ENCODE results near the gene BTBD9. TPM values are rescaled to one million over a fixed set of nuclear protein-coding genes. Genes with fewer than 3 reads are reported as not detected.

Gene BTBD9
- total and polyA plus RNA-seq, 2 donors, result 2.9 to 4.2 TPM

- no peaks in the 10 kb centered on the region for H3K9me3 ChIP-seq (ENCODE audit: control insufficient read depth in 2 of 2, insufficient read depth in 1 of 2, low read length in 1 of 2)
- DNase-seq (ENCODE audit: low read depth in 6 of 9, low spot score in 9 of 9), result peak; percentile 52 to 86 (median 73)
- no peaks in the 10 kb centered on the region for H3K27me3 ChIP-seq (ENCODE audit: control insufficient read depth in 2 of 2, insufficient read depth in 1 of 2, low read length in 1 of 2)
- H3K4me3 ChIP-seq (ENCODE audit: low read length in 2 of 2), result peak overlapping the region; percentile 3 to 18
- peaks cover 51 to 63% of the 10 kb centered on the region in 2 donors for H3K4me1 ChIP-seq (ENCODE audit: control insufficient read depth in 2 of 2, insufficient read depth in 2 of 2, low read length in 2 of 2)
- peaks cover 16 to 20% of the 10 kb centered on the region in 2 donors for H3K36me3 ChIP-seq (ENCODE audit: control insufficient read depth in 2 of 2, insufficient read depth in 2 of 2, low read length in 1 of 2)
- H3K27ac ChIP-seq (ENCODE audit: low read depth in 1 of 2, low read length in 1 of 2), result peak overlapping the region; percentile 76 to 91
- whole genome bisulfite sequencing, result 76% methylated on average over 23 of the region's 23 CpGs
These were observed 486.5 kb downstream of the BTBD9 start for GRCh38 chr6:38153076-38153797.

- peaks cover 17 to 20% of the 10 kb centered on the region in 2 donors for H3K36me3 ChIP-seq (ENCODE audit: control insufficient read depth in 2 of 2, insufficient read depth in 2 of 2, low read length in 1 of 2)
- no peak overlapping the region for H3K4me3 ChIP-seq (ENCODE audit: low read length in 2 of 2)
- H3K4me1 ChIP-seq (ENCODE audit: control insufficient read depth in 2 of 2, insufficient read depth in 2 of 2, low read length in 2 of 2), result peaks cover 51 to 63% of the 10 kb centered on the region in 2 donors
- no peaks in the 10 kb centered on the region for H3K9me3 ChIP-seq (ENCODE audit: control insufficient read depth in 2 of 2, insufficient read depth in 1 of 2, low read length in 1 of 2)
- no peak for DNase-seq (ENCODE audit: low read depth in 6 of 9, low spot score in 9 of 9)
- no peaks in the 10 kb centered on the region for H3K27me3 ChIP-seq (ENCODE audit: control insufficient read depth in 2 of 2, insufficient read depth in 1 of 2, low read length in 1 of 2)
- 96% methylated on average over 8 of the region's 8 CpGs for WGBS
- peak overlapping the region; percentile 66 to 91 for H3K27ac ChIP-seq (ENCODE audit: low read depth in 1 of 2, low read length in 1 of 2)
These were observed 487.1 kb downstream of the BTBD9 start for GRCh38 chr6:38152620-38153019.

- Histone ChIP-seq H3K36me3 (ENCODE audit: control insufficient read depth in 2 of 2, insufficient read depth in 2 of 2, low read length in 1 of 2) (peaks cover 17 to 18% of the 10 kb centered on the region in 2 donors), H3K4me3 (ENCODE audit: low read length in 2 of 2) (no peak overlapping the region), H3K4me1 (ENCODE audit: control insufficient read depth in 2 of 2, insufficient read depth in 2 of 2, low read length in 2 of 2) (peaks cover 48 to 57% of the 10 kb centered on the region in 2 donors), H3K27me3 (ENCODE audit: control insufficient read depth in 2 of 2, insufficient read depth in 1 of 2, low read length in 1 of 2) (no peaks in the 10 kb centered on the region), H3K27ac (ENCODE audit: low read depth in 1 of 2, low read length in 1 of 2) (no peak overlapping the region), H3K9me3 (ENCODE audit: control insufficient read depth in 2 of 2, insufficient read depth in 1 of 2, low read length in 1 of 2) (no peaks in the 10 kb centered on the region)
- no peak for DNase-seq (ENCODE audit: low read depth in 6 of 9, low spot score in 9 of 9)
- 98% methylated on average over 22 of the region's 22 CpGs for WGBS
These were observed 487.9 kb downstream of the BTBD9 start for GRCh38 chr6:38151580-38152500.

- WGBS, result 96% methylated on average over 11 of the region's 11 CpGs
These were observed 488.9 kb downstream of the BTBD9 start for GRCh38 chr6:38150681-38151296.

GRCh38 chr6:38150021-38150420 lies 489.7 kb downstream of the BTBD9 start:
- peaks cover 37 to 40% of the 10 kb centered on the region in 2 donors for H3K4me1 ChIP-seq (ENCODE audit: control insufficient read depth in 2 of 2, insufficient read depth in 2 of 2, low read length in 2 of 2)
- no peaks in the 10 kb centered on the region for H3K27me3 ChIP-seq (ENCODE audit: control insufficient read depth in 2 of 2, insufficient read depth in 1 of 2, low read length in 1 of 2)
- DNase-seq (ENCODE audit: low read depth in 6 of 9, low spot score in 9 of 9), result no peak
- peaks cover 17 to 22% of the 10 kb centered on the region in 2 donors for H3K36me3 ChIP-seq (ENCODE audit: control insufficient read depth in 2 of 2, insufficient read depth in 2 of 2, low read length in 1 of 2)
- WGBS, result 97% methylated on average over 3 of the region's 3 CpGs
- no peaks in the 10 kb centered on the region for H3K9me3 ChIP-seq (ENCODE audit: control insufficient read depth in 2 of 2, insufficient read depth in 1 of 2, low read length in 1 of 2)
- H3K27ac ChIP-seq (ENCODE audit: low read depth in 1 of 2, low read length in 1 of 2), result no peak overlapping the region
- H3K4me3 ChIP-seq (ENCODE audit: low read length in 2 of 2), result no peak overlapping the region

More at GRCh38 chr6:38150681-38151296, 488.9 kb downstream of the BTBD9 start:
- Histone ChIP-seq H3K4me1 (ENCODE audit: control insufficient read depth in 2 of 2, insufficient read depth in 2 of 2, low read length in 2 of 2) (peaks cover 45 to 47% of the 10 kb centered on the region in 2 donors), H3K27me3 (ENCODE audit: control insufficient read depth in 2 of 2, insufficient read depth in 1 of 2, low read length in 1 of 2) (no peaks in the 10 kb centered on the region), H3K36me3 (ENCODE audit: control insufficient read depth in 2 of 2, insufficient read depth in 2 of 2, low read length in 1 of 2) (peaks cover 17 to 22% of the 10 kb centered on the region in 2 donors), H3K9me3 (ENCODE audit: control insufficient read depth in 2 of 2, insufficient read depth in 1 of 2, low read length in 1 of 2) (no peaks in the 10 kb centered on the region), H3K4me3 (ENCODE audit: low read length in 2 of 2) (no peak overlapping the region), H3K27ac (ENCODE audit: low read depth in 1 of 2, low read length in 1 of 2) (no peak overlapping the region)
- DNase-seq (ENCODE audit: low read depth in 6 of 9, low spot score in 9 of 9), result no peak

- no peak overlapping the region for H3K4me3 ChIP-seq (ENCODE audit: low read length in 2 of 2)
- H3K4me1 ChIP-seq (ENCODE audit: control insufficient read depth in 2 of 2, insufficient read depth in 2 of 2, low read length in 2 of 2), result peaks cover 32 to 35% of the 10 kb centered on the region in 2 donors
- 98% methylated on average over 2 of the region's 2 CpGs for WGBS
- peaks cover 17 to 22% of the 10 kb centered on the region in 2 donors for H3K36me3 ChIP-seq (ENCODE audit: control insufficient read depth in 2 of 2, insufficient read depth in 2 of 2, low read length in 1 of 2)
- no peaks in the 10 kb centered on the region for H3K9me3 ChIP-seq (ENCODE audit: control insufficient read depth in 2 of 2, insufficient read depth in 1 of 2, low read length in 1 of 2)
- H3K27ac ChIP-seq (ENCODE audit: low read depth in 1 of 2, low read length in 1 of 2), result no peak overlapping the region
- DNase-seq (ENCODE audit: low read depth in 6 of 9, low spot score in 9 of 9), result no peak
- no peaks in the 10 kb centered on the region for H3K27me3 ChIP-seq (ENCODE audit: control insufficient read depth in 2 of 2, insufficient read depth in 1 of 2, low read length in 1 of 2)
These were observed 490.2 kb downstream of the BTBD9 start for GRCh38 chr6:38149531-38149930.

GRCh38 chr6:38148606-38149005 lies 491.1 kb downstream of the BTBD9 start:
- WGBS, result 93% methylated on average over 2 of the region's 2 CpGs
- Histone ChIP-seq H3K27ac (ENCODE audit: low read depth in 1 of 2, low read length in 1 of 2) (no peak overlapping the region), H3K36me3 (ENCODE audit: control insufficient read depth in 2 of 2, insufficient read depth in 2 of 2, low read length in 1 of 2) (peaks cover 17 to 22% of the 10 kb centered on the region in 2 donors)

GRCh38 chr6:38146734-38147027 lies 493.0 kb downstream of the BTBD9 start:
- H3K4me1 ChIP-seq (ENCODE audit: control insufficient read depth in 2 of 2, insufficient read depth in 2 of 2, low read length in 2 of 2), result peaks cover 6% of the 10 kb centered on the region in 2 donors
- 100% methylated on average over 1 of the region's 1 CpG for WGBS

More at GRCh38 chr6:38148606-38149005, 491.1 kb downstream of the BTBD9 start:
- Histone ChIP-seq H3K27me3 (ENCODE audit: control insufficient read depth in 2 of 2, insufficient read depth in 1 of 2, low read length in 1 of 2) (no peaks in the 10 kb centered on the region), H3K9me3 (ENCODE audit: control insufficient read depth in 2 of 2, insufficient read depth in 1 of 2, low read length in 1 of 2) (no peaks in the 10 kb centered on the region), H3K4me1 (ENCODE audit: control insufficient read depth in 2 of 2, insufficient read depth in 2 of 2, low read length in 2 of 2) (peaks cover 25 to 26% of the 10 kb centered on the region in 2 donors), H3K4me3 (ENCODE audit: low read length in 2 of 2) (no peak overlapping the region)
- DNase-seq (ENCODE audit: low read depth in 6 of 9, low spot score in 9 of 9), result no peak

More at GRCh38 chr6:38146734-38147027, 493.0 kb downstream of the BTBD9 start:
- Histone ChIP-seq H3K27me3 (ENCODE audit: control insufficient read depth in 2 of 2, insufficient read depth in 1 of 2, low read length in 1 of 2) (no peaks in the 10 kb centered on the region), H3K36me3 (ENCODE audit: control insufficient read depth in 2 of 2, insufficient read depth in 2 of 2, low read length in 1 of 2) (peaks cover 11 to 19% of the 10 kb centered on the region in 2 donors), H3K4me3 (ENCODE audit: low read length in 2 of 2) (no peak overlapping the region), H3K9me3 (ENCODE audit: control insufficient read depth in 2 of 2, insufficient read depth in 1 of 2, low read length in 1 of 2) (no peaks in the 10 kb centered on the region), H3K27ac (ENCODE audit: low read depth in 1 of 2, low read length in 1 of 2) (no peak overlapping the region)
- no peak for DNase-seq (ENCODE audit: low read depth in 6 of 9, low spot score in 9 of 9)

All from thymus (tissue), 11 donors.